HepG2 (cell line): ENCODE measurements around the gene ROMO1. TPM values are rescaled to one million over a fixed set of nuclear protein-coding genes. Genes with fewer than 3 reads are reported as not detected.

Source experiments
- CBX1 ChIP-seq: IDR thresholded peaks from one replicate; pipeline ENCODE4 v1.6.1; 2016; ENCODE audit warnings: antibody characterized with exemption, low read depth
- GLI4 ChIP-seq: sonication (generic); formaldehyde crosslinking; IDR thresholded peaks from 2 replicates; pipeline ENCODE4 v1.5.1; 2020; ENCODE audit warnings: missing genetic modification reagents, mild to moderate bottlenecking, moderate library complexity, borderline replicate concordance
- HDAC6 ChIP-seq: fragments of 200-600 bp; sonication (generic); IDR thresholded peaks from 2 replicates; pipeline ENCODE4 v1.7.0; 2017; ENCODE audit warnings: mild to moderate bottlenecking, antibody characterized with exemption, low read length, low read depth
- HNRNPL ChIP-seq: fragments of 200-400 bp; formaldehyde crosslinking; IDR thresholded peaks from 2 replicates; pipeline ENCODE4 v1.6.1; 2017; ENCODE audit warnings: mild to moderate bottlenecking, low read depth, low read length
- IKZF4 ChIP-seq: sonication (generic); formaldehyde crosslinking; IDR thresholded peaks from 2 replicates; pipeline ENCODE4 v1.5.1; 2020; ENCODE audit warnings: borderline replicate concordance, mild to moderate bottlenecking, low read depth, missing genetic modification reagents; ENCODE audit errors: not compliant biosample characterization
- KAT7 ChIP-seq: IDR thresholded peaks from 2 replicates; pipeline ENCODE4 v1.6.1; 2018; ENCODE audit warnings: borderline replicate concordance, missing compliant biosample characterization
- LCORL ChIP-seq, 2 experiments: fragments of 450-650 bp in 1 of 2; sonication (generic) in 1 of 2; formaldehyde crosslinking in 1 of 2; IDR thresholded peaks; 2 replicates each; pipeline versions ENCODE4 v1.5.0 to v1.6.1; 2017 to 2020; ENCODE audit warnings: antibody characterized with exemption in 1 of 2, missing genetic modification reagents in 1 of 2
- NFYC ChIP-seq: IDR thresholded peaks from 2 replicates; pipeline ENCODE4 v1.6.1; 2016; ENCODE audit warnings: missing genetic modification reagents, missing compliant biosample characterization
- NR2F1 ChIP-seq, 2 experiments: fragments of 450-650 bp in 1 of 2; formaldehyde crosslinking in 1 of 2; IDR thresholded peaks; 2 replicates each; pipeline versions ENCODE4 v1.5.0 to v1.6.1; 2016 to 2020; ENCODE audit warnings: mild to moderate bottlenecking in 1 of 2, missing compliant biosample characterization in 1 of 2, missing genetic modification reagents in 1 of 2, moderate library complexity in 1 of 2
- PLRG1 ChIP-seq: fragments of 450-650 bp; conservative IDR thresholded peaks from 2 replicates; pipeline ENCODE4 v1.6.1; 2016
- SOX6 ChIP-seq, 2 experiments: fragments of 450-650 bp in 1 of 2; sonication (generic) in 1 of 2; formaldehyde crosslinking in 1 of 2; IDR thresholded peaks; 2 replicates each; pipeline versions ENCODE4 v1.4.0 to v1.6.1; 2017 to 2020; ENCODE audit warnings: antibody characterized with exemption in 1 of 2, mild to moderate bottlenecking in 1 of 2, missing genetic modification reagents in 1 of 2
- ZFP41 ChIP-seq: sonication (generic); formaldehyde crosslinking; IDR thresholded peaks from 2 replicates; pipeline ENCODE4 v1.4.0; 2020; ENCODE audit warnings: mild to moderate bottlenecking, missing genetic modification reagents, borderline replicate concordance
- ZNF235 ChIP-seq: sonication (generic); formaldehyde crosslinking; IDR thresholded peaks from 2 replicates; pipeline ENCODE4 v1.8.1; 2023; ENCODE audit warnings: mild to moderate bottlenecking, missing genetic modification reagents, borderline replicate concordance
- ZNF253 ChIP-seq: sonication (generic); formaldehyde crosslinking; IDR thresholded peaks from 2 replicates; pipeline ENCODE4 v1.8.0; 2022; ENCODE audit warnings: mild to moderate bottlenecking, missing genetic modification reagents, borderline replicate concordance
- ZNF484 ChIP-seq: sonication (generic); formaldehyde crosslinking; IDR thresholded peaks from 2 replicates; pipeline ENCODE4 v1.5.1; 2020; ENCODE audit warnings: mild to moderate bottlenecking, low read depth, missing genetic modification reagents, borderline replicate concordance
- ZNF746 ChIP-seq: sonication (generic); formaldehyde crosslinking; IDR thresholded peaks from 2 replicates; pipeline ENCODE4 v1.8.0; 2022; ENCODE audit warnings: mild to moderate bottlenecking, missing genetic modification reagents
- polyA plus RNA-seq, 8 experiments: library from polyadenylated mRNA; depleted of rRNA in 3 of 8; stranded (reverse) in 7 of 8; unstranded in 1 of 8; fragments of >200 nt; fragmentation: Illumina TruSeq in 4 of 8; extraction: Trizol in 4 of 8; gene quantifications; 2 replicates each; pipeline versions ENCODE4 v1.2.1 to v1.2.3, GENCODE V29; 2011 to 2016; ENCODE audit warnings: low read depth in 4 of 8, missing spikeins in 1 of 8, mixed read lengths in 1 of 8; ENCODE audit not compliant: insufficient read depth in 1 of 8
- total RNA-seq, 5 experiments: library from RNA; depleted of rRNA; stranded (reverse); fragments of >200 nt; fragmentation: Illumina TruSeq; extraction: Trizol; gene quantifications; 2 replicates each; pipeline ENCODE4 v1.2.3, GENCODE V29; 2016; ENCODE audit warnings: low read depth in 1 of 5
- TF ChIP-seq, protein P1 (sequence below): fragments of 450-650 bp; IDR thresholded peaks from 2 replicates; pipeline ENCODE4 v1.6.1; 2017
- TF ChIP-seq, protein P2 (sequence below): sonication (generic); formaldehyde crosslinking; IDR thresholded peaks from 2 replicates; pipeline ENCODE4 v1.9.0; 2021; ENCODE audit warnings: missing genetic modification reagents, borderline replicate concordance
- TF ChIP-seq, protein P3 (sequence below): sonication (generic); formaldehyde crosslinking; IDR thresholded peaks from 2 replicates; pipeline ENCODE4 v1.8.0; 2022; ENCODE audit warnings: low read depth, missing genetic modification reagents
- TF ChIP-seq, protein P4 (sequence below): sonication (generic); formaldehyde crosslinking; IDR thresholded peaks from 2 replicates; pipeline ENCODE4 v1.4.0; 2020; ENCODE audit warnings: mild to moderate bottlenecking, missing genetic modification reagents
- TF ChIP-seq, protein P5 (sequence below): sonication (generic); formaldehyde crosslinking; IDR thresholded peaks from 2 replicates; pipeline ENCODE4 v1.5.0; 2020; ENCODE audit warnings: missing genetic modification reagents

The ROMO1 gene
- total and polyA plus RNA-seq, 2 of the 13 experiments (the other 11 are each of a cell fraction or from before 2014, with no cell fraction given), result 636 to 755 TPM

DNA sequence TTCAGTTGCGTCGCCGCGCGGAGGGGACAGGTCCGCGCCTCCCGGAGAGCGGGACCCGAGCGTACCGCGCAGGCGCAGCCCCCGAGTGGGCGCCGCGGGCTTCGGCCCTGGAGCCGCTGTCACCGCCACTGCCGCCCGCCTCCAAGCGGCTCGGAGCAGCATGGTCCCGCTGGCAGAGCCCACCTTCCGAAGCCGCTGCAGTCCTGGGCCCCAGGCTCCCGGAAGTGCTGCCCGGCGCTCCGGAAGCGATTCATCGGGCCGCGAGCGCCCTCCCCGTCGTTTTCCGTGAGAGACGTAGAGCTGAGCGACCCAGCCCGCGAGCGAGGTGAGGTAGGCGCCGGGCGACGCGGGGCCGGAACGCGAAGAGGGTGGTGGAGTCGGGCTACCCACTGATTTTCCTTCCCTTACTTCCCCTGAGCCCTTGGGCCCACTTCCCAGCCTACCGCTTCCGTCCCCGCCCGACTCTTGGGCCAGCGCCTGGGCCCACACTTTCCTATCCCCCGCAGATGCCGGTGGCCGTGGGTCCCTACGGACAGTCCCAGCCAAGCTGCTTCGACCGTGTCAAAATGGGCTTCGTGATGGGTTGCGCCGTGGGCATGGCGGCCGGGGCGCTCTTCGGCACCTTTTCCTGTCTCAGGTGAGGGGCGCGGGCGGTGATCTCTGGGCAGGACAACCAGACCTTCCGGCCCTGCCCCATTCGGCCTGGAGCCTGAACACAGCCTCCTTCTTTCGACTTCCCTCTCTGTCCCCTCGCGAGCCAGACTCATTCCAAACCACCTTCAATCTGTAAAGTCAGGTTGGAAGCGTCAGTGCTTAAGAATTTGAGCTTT, at the start of gene ROMO1, which contains the start of gene NFS1 (continued):
- TF ChIP-seq, protein P1, sequence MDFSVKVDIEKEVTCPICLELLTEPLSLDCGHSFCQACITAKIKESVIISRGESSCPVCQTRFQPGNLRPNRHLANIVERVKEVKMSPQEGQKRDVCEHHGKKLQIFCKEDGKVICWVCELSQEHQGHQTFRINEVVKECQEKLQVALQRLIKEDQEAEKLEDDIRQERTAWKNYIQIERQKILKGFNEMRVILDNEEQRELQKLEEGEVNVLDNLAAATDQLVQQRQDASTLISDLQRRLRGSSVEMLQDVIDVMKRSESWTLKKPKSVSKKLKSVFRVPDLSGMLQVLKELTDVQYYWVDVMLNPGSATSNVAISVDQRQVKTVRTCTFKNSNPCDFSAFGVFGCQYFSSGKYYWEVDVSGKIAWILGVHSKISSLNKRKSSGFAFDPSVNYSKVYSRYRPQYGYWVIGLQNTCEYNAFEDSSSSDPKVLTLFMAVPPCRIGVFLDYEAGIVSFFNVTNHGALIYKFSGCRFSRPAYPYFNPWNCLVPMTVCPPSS, result no peak
- TF ChIP-seq HNRNPL, result peak; percentile 80
- no peak for TF ChIP-seq LCORL (IDR thresholded peaks at IDR 0.05)
- TF ChIP-seq LCORL (CRISPR knock-in tag; IDR thresholded peaks at IDR 0.05), result peak; percentile 69
- TF ChIP-seq SOX6 (IDR thresholded peaks at IDR 0.05), result no peak
- TF ChIP-seq SOX6 (CRISPR knock-in tag; IDR thresholded peaks at IDR 0.05), result peak; percentile 87
- peak; percentile 88 for TF ChIP-seq IKZF4 (CRISPR knock-in tag)
- TF ChIP-seq ZNF484 (CRISPR knock-in tag), result no peak
- TF ChIP-seq HDAC6, result peak; percentile 89; the same call in 1 of the 2 replicates
- peak; percentile 84; the same call in 1 of the 2 replicates for TF ChIP-seq ZNF253
- TF ChIP-seq, protein P2, sequence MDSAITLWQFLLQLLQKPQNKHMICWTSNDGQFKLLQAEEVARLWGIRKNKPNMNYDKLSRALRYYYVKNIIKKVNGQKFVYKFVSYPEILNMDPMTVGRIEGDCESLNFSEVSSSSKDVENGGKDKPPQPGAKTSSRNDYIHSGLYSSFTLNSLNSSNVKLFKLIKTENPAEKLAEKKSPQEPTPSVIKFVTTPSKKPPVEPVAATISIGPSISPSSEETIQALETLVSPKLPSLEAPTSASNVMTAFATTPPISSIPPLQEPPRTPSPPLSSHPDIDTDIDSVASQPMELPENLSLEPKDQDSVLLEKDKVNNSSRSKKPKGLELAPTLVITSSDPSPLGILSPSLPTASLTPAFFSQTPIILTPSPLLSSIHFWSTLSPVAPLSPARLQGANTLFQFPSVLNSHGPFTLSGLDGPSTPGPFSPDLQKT (CRISPR knock-in tag), result peak; percentile 57; the same call in 1 of the 2 replicates
- TF ChIP-seq ZNF746, result peak; percentile 84
- TF ChIP-seq, protein P3, sequence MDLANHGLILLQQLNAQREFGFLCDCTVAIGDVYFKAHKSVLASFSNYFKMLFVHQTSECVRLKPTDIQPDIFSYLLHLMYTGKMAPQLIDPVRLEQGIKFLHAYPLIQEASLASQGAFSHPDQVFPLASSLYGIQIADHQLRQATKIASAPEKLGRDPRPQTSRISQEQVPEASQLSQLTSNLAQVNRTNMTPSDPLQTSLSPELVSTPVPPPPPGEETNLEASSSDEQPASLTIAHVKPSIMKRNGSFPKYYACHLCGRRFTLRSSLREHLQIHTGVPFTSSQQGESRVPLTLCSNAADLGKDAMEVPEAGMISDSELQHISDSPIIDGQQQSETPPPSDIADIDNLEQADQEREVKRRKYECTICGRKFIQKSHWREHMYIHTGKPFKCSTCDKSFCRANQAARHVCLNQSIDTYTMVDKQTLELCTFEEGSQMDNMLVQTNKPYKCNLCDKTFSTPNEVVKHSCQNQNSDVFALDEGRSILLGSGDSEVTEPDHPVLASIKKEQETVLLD (CRISPR knock-in tag), result peak; percentile 98
- peak; percentile 93 for TF ChIP-seq ZFP41 (CRISPR knock-in tag)
- peak; percentile 74 for TF ChIP-seq CBX1
- no peak for TF ChIP-seq PLRG1
- TF ChIP-seq, protein P4, sequence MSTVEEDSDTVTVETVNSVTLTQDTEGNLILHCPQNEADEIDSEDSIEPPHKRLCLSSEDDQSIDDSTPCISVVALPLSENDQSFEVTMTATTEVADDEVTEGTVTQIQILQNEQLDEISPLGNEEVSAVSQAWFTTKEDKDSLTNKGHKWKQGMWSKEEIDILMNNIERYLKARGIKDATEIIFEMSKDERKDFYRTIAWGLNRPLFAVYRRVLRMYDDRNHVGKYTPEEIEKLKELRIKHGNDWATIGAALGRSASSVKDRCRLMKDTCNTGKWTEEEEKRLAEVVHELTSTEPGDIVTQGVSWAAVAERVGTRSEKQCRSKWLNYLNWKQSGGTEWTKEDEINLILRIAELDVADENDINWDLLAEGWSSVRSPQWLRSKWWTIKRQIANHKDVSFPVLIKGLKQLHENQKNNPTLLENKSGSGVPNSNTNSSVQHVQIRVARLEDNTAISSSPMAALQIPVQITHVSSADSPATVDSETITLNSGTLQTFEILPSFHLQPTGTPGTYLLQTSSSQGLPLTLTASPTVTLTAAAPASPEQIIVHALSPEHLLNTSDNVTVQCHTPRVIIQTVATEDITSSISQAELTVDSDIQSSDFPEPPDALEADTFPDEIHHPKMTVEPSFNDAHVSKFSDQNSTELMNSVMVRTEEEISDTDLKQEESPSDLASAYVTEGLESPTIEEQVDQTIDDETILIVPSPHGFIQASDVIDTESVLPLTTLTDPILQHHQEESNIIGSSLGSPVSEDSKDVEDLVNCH (CRISPR knock-in tag), result no peak
- TF ChIP-seq, protein P5, sequence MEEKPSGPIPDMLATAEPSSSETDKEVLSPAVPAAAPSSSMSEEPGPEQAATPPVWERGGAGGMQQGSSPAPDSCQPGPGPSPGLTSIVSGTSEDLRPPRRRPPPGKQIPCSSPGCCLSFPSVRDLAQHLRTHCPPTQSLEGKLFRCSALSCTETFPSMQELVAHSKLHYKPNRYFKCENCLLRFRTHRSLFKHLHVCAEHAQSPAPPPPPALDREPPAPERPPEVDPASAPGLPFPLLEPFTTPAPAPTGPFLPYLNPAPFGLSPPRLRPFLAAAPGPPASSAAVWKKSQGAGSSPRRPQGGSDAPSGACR (CRISPR knock-in tag), result peak; percentile 98
- TF ChIP-seq NFYC (CRISPR knock-in tag), result peak; percentile 60
- TF ChIP-seq ZNF235, result peak; percentile 72
- TF ChIP-seq GLI4 (CRISPR knock-in tag), result peak; percentile 93; the same call in 1 of the 2 replicates
- TF ChIP-seq KAT7 (CRISPR knock-in tag), result peak; percentile 100
- TF ChIP-seq NR2F1 (CRISPR knock-in tag; IDR thresholded peaks at IDR 0.05), result peak in 1 of 2 experiments; percentile 27; a peak in 1 of 4 replicates
